DMS153 treated with DMSO at 0.1 percent for 48 hours (cell line): Measurements from ENCODE around the gene ZNF441.
"Not testable (repeated sequence)": the region's sequence is repeated elsewhere in the genome, so short reads cannot be mapped to it uniquely, and the experiment has no call there.

Experiments used
- DNase-seq: peaks from one replicate; lab custom pipeline; 2025; ENCODE audit not compliant: unreplicated experiment; lab: John Stamatoyannopoulos, UW

Gene ZNF441

DNA sequence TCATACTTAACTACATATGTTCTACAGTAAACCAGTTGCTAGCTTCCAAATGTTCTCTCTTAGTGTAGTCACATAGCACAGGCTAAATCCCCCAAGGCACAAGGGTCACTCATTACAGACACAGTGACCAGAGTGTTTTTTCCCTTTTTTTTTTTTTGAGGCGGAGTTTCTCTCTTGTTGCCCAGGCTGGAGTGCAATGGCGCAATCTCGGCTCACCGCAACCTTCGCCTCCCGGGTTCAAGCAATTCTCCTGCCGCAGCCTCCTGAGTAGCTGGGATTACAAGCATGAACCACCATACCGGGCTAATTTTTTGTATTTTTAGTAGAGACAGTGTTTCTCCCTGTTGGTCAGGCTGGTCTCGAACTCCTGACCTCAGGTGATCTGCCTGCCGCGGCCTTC, 9.9 kb downstream of the ZNF441 start:
- DNase-seq: not testable (repeated sequence)

DNA sequence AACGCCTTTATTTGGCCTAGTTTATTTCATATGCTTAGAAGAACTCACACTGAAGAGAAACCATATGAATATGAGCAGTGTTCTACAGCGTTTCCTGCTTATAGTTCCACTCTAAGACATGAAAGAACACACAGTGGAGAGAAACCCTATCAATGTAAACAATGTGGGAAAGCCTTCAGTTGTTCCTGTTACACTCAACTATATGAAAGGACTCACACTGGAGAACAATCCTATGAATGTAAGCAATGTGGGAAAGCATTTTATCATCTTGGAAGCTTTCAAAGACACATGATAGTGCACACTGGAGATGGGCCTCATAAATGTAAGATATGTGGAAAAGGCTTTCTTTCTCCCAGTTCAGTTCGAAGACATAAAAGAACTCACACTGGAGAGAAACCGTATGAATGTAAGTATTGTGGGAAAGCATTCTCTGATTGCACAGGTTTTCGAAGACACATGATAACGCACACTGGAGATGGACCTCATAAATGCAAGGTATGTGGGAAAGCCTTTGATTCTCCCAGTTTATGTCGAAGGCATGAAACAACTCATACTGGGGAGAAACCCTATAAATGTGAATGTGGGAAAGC, 13.7 kb downstream of the ZNF441 start:
- DNase-seq: no peak

DNA sequence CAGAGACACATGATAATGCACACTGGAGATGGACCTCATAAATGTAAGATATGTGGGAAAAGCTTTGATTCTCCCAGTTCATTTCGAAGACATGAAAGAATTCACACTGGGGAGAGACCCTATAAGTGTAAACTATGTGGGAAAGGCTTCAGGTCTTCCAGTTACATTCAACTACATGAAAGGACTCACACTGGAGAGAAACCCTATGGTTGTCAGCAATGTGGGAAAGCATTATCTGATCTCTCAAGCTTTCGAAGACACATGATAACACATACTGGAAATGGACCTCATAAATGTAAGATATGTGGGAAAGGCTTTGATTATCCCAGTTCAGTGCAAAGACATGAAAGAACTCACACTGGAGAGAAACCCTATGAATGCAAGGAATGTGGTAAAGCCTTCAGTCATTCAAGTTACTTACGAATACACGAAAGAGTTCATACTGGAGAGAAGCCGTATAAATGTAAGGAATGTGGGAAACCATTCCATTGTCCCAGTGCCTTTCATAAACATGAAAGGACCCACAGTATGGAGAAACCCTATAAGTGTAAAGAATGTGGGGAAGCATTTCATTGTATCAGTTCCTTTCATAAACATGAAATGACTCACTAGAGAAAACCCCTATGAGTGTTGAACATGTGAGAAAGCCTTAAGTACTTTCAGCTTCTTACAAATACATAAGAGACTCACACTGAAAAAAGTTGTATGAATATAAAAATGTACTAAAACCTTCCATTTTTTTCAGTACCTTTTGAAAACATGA, 14.7 kb downstream of the ZNF441 start:
- DNase-seq: no peak

DNA sequence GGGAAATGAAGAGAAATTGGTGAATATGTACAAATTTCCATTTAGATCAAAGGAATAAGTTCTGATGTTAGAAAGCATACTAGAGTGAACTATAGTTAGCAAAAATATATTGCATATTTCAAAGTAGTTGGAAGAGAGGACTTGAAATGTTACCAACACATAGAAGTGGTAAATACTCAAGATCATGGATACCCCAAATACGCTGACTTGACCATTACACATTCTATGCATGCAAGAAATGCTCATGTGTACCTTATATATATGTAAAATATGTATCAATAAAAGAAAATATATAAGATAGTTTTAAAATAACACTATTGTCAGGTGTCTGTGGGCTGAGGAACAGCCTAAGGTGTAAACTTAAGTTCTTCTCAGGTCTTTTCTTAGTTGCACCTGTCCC, 17.0 kb downstream of the ZNF441 start:
- DNase-seq: no peak

DNA sequence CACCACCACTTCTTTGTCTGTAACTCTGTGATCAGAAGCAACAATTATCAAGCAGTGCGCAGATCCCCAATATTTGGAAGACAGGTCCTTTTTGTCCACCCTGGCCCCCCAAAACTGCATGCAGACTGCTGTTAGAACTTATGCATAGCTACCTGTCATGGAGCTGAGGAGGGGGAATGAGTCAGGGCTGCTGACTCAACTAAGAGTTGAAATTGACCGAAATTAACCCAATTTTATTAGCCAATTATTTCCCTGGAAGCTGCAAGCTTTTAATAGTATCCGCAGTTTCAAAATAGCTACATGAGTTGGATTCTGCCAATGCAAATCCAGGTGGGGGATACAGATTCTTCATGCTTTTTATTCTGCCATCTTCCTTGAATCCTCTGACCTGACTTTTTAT, 17.6 kb downstream of the ZNF441 start:
- no peak for DNase-seq

DNA sequence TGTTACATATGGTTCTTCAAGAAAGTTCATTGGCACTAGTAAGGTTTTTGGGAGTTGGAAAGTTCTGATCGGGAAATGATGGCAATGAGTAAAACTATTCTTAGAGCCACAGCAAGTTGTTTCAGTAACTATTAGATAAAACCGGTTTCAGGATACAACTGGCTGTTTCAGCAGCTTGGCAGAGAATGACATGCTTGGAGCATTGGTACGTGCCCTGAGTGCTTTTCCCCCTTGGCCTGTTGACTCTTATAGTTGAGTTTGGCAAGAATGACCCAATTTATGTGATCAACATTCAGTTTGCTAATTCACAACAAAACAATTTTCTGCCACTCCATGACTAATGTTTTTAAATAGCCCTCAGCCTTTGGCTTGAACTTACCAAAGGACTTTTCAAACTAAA, 20.7 kb downstream of the ZNF441 start:
- DNase-seq: no peak

DNA sequence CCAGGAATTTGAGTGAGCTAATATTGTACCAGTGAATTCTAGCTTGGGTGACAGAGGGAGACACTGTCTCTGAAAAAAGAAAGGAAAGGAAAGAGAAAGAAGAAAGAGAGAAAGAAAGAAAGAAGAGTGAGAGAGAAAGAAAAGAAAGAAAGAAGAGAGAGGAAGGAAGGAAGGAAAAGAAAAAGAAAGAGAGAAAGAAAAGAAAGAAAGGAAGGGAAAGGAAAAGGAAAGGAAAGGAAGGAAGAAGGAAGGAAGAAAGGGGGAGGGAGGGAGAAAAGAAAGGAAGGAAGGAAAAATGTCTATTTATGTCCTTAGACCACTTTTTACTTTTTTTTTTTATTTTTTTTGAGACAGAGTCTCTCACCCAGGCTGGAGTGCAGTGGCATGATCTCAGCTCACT, 26.1 kb downstream of the ZNF441 start:
- no peak for DNase-seq

DNA sequence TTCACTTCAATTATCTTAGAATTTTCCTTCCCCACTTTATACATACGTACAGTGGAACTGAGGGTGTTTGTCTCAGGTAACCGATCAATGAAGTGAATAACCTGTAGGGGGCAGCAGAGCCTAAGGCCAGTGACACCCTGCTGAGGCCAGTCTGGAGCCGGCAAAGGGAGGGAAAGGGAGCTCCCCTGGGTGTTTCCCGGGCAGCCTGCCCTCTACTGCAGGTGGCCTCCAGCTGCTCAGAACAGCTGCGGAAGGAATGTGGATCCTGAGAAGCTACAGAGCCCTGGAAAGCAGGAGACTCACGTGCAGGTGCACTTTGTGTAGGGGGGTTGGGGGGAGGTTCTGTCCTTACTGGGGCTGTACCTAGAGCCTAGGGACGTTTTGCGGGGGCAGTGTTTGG, 30.7 kb downstream of the ZNF441 start:
- peak; percentile 88 for DNase-seq

DNA sequence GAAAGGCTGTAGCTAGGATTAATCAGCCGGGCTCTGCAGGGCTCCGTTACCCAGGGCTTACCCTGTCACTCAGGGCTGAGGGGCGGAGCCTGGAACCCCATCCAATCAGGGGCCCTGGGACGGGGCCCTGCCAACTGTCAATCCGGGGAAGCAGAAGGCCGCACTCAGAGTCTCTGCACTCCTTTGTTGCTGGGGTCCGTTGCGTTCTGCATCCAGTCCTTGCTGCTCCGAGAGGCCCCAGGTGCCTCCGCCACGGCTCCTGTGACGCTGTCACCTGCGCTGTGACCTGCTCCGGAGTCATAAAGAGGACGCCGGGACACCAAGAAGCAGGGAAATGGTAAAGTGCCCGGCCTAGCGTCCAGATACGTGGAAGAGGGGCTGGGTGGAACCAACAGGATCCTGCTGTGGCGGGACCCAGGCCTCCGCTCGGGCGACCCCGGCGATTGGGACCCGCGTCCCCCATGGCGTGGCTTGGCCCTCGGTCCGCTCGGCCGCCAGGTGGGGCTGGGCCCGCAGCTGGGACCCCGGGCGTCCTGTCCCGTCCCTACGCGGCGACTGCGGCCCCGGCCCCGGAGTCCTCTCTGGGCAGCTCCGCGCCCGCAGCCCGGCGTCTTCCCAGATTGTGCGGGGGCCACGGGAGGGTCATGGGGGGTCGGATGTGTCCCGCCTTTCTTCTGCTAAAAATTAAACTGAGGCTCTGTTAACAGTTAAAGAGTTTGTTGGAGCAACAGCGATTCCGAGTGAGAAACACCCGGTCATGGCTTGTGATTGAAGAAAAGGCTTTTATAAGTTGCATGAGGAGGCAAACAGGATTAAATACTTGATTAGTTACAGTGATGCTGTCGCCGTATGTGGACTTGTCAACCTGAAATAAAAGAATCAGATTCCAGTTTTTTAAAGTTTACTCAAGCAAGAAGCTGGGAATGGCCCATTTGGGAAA, 31.9 kb downstream of the ZNF441 start, which contains the start of gene ZNF491:
Gene ZNF491 (plus strand): TSS at position 133 of the 940 bp plus-strand sequence. CDS start 7,431 bp downstream, outside the sequence.
- DNase-seq: peak; percentile 65

DNA sequence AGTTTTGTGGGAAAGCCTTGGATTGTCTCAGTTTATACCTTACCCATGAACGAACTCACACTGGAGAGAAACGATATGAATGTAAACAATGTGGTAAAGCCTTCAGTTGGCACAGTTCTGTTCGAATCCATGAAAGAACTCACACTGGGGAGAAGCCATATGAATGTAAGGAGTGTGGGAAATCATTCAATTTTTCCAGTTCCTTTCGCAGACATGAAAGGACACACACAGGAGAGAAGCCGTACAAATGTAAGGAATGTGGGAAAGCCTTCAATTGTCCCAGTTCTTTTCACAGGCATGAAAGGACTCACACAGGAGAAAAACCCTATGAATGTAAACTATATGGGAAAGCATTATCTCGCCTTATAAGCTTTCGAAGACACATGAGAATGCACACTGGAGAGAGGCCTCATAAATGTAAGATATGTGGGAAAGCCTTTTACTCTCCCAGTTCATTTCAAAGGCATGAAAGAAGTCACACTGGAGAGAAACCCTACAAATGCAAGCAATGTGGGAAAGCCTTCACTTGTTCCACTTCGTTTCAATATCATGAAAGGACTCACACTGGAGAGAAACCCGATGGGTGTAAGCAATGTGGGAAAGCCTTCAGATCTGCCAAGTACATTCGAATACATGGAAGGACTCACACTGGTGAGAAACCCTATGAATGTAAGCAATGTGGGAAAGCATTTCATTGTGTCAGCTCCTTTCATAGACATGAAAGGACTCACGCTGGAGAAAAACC, 39.7 kb downstream of the ZNF441 start:
- no peak for DNase-seq

DNA sequence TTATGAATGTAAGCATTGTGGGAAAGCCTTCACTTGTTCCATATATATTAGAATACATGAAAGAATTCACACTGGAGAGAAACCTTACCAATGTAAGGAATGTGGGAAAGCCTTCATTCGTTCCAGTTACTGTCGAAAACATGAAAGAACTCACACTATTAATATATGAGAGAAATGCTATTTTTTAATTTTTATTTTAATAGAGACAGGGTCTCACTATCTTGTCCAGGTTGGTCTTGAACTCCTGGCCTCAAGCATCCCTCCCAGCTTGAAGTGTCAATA, 40.2 kb downstream of the ZNF441 start:
- no peak for DNase-seq

DNA sequence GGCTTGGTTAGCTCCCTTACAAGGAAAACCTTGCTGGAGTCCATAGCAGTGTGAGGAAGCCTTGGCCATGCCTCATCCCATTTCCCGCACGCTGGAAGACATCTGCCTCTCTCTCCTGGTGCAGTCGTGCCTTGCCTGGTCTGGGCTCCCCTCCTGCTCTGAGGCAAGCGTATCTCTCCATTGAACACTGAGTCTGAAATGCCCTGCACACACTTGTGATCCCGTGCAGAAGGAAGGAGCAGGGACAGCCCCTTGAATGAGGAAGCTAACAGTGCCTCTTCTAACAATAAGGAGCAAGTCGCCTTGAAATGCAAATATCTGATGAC, 46.9 kb downstream of the ZNF441 start:
- no peak for DNase-seq

DNA sequence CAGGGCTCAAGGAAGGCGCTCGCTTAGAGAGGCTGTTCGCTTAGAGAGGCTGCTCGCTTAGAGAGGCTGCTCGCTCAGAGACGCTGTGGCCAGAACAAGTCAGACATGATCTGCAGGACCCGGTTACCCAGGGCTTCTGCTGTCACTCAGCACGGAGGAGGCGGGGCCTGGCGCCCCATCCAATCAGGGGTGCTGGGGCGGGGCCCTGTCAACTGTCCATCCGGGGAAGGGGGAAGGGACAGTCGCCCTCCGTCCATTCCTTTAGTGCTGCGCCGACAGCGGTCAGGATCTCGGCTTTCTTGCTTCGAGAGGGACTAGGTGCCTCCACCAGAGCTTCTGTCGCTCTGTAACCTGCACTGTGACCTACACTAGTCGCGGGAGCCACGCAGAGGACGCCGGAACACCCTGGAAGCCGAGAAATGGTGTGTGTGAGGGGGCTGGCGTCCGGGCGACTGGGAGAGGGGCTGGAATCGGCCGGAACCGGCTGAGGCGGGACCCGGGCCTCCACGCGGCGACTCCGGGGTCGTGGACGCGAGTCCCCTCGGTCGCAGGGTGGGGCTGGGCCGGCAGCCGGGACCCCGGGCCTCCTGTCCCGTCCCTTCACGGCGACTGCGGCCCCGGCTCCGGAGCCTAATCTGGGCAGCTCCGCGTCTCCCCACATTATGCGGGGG, 47.4 kb downstream of the ZNF441 start, which contains the start of gene ZNF440:
Gene ZNF440 (plus strand): TSS at position 245 of the 671 bp plus-strand sequence. CDS start 175 bp downstream, at position 420.
- DNase-seq: peak; percentile 25

DNA sequence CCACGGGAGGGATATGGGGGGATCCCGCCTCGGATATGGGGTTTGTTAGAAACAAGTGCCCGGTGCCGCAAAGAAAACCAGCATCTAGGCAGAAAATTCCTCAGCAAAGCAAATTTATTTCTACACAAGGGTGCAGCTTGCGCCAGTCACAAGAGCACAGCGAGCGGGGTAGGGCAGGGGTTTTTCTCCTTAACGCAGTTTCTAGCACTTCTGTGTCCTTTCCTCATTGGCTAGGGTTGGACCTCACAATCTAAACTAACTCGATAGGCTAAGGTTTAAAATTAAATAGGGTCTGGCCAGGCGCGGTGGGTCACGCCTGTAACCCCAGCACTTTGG, 47.9 kb downstream of the ZNF441 start:
- DNase-seq: no peak

DNA sequence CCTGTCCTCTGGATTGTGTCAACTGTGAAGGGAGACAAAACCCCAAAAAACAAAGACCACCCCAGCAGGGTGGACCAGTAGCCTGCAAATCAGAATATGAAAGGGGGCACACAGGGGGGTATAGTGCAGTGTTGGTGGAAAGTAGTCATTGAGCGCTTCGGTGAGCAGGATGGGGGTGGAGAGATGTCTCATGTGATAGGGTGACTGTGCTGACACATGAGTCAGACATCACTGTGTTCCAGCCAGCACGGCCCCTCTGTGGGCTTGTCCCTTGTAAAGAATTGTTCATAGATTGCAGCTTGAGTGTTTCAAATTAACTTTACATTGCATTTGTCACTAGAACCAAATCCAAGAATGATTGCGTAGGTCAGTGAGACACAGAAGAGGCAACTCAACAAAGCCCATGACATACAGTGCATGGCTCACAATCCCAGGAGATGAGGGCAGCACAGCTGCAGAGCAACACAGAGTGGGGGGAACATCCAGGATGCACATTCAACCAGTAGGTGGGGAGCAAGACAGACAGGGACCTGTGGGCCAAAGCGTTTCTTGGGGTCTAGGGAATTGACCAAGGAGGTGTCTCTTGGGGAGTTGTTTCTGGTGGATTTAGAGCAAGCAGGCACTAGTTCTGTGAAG, 54.8 kb downstream of the ZNF441 start:
- DNase-seq: no peak

DNA sequence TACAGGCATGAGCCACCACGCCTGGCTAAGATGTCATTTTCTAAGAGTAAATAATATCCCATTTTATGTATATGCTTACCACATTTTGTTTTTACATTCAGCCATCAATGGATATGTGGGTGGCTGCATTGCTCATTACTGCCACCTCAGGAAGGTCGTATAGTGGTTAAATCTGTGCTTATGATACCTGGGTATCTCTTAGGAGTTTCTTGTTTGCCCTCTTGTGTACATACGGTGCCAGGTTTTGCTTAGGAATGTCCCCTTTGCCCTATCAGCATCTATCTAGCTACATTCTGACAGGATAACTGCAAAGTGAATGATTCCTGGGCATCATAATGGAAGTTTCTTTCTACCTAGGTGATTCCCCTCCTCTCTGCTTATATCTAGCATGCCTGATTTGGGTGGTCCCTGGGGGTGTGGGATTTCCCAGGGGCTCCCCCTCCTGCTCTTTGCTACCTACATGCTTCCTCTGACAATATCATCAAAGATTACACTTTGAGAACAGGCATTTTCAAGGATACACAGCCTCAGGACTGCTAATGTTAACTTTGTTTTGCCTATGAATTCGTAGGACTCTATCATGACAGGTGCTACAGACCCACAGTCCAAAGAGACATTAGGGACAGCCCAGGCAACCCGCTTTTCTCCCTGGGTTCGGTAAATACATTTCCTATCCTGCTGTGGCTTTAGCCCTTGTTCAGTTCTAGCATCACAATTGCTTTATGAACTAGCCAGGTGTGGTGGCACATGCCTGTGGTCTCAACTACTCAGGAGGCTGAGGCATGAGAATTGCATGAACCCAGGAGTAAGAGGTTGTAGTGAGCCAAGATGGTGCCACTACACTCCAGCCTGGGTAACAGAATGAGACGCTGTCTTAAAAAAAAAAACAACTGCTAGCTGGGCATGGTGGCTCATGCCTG, 62.4 kb downstream of the ZNF441 start:
- DNase-seq: not testable (repeated sequence)

DNA sequence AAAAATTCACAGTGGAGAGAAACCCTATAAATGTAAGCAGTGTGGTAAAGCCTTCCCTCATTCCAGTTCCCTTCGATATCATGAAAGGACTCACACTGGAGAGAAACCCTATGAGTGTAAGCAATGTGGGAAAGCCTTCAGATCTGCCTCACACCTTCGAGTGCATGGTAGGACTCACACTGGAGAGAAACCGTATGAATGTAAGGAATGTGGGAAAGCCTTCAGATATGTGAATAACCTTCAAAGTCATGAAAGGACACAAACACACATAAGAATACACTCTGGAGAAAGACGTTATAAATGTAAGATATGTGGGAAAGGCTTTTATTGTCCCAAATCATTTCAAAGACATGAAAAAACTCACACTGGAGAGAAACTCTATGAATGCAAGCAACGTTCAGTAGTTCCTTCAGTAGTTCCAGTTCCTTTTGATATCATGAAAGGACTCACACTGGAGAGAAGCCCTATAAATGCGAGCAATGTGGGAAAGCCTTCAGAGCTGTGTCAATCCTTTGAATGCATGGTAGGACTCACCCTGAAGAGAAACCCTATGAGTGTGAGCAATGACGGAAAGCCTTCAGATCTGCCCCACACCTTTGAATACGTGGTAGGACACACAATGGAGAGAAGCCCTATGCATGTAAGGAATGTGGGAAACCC, 65.6 kb downstream of the ZNF441 start:
- no peak for DNase-seq

DNA sequence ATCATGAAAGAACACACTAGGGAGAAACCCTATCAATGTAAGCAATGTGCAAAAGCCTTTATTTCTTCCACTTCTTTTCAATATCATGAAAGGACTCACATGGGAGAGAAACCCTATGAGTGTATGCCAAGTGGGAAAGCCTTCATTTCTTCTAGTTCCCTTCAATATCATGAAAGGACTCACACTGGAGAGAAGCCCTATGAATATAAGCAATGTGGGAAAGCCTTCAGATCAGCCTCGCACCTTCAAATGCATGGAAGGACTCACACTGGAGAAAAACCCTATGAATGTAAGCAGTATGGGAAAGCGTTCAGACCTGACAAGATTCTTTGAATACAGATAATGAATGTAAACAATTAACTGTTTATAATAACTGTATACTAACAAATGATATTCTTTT, 66.7 kb downstream of the ZNF441 start:
- DNase-seq: no peak
